GM12874 (cell line): ENCODE results near the gene TLR4.

ENCODE experiments used
- CTCF ChIP-seq: IDR thresholded peaks from 2 replicates; pipeline ENCODE4 v1.5.1; 2011; ENCODE audit warnings: low read depth, mild to moderate bottlenecking, control low read depth, low read length, moderate library complexity; ENCODE audit not compliant: insufficient read depth

TLR4 gene

GRCh38 chr9:117744369-117744768 lies 40.2 kb downstream of the TLR4 start:
- no peak for TF ChIP-seq CTCF

GRCh38 chr9:117744856-117745389 lies 40.7 kb downstream of the TLR4 start:
- TF ChIP-seq CTCF: no peak

- no peak for TF ChIP-seq CTCF
Observed at GRCh38 chr9:117745598-117745997, 41.4 kb downstream of the TLR4 start.

GRCh38 chr9:117746263-117746662 lies 42.1 kb downstream of the TLR4 start:
- no peak for TF ChIP-seq CTCF

GRCh38 chr9:117747386-117747970 lies 43.3 kb downstream of the TLR4 start:
- TF ChIP-seq CTCF: no peak

- TF ChIP-seq CTCF: no peak
Observed at GRCh38 chr9:117750401-117750800, 46.2 kb downstream of the TLR4 start.

- TF ChIP-seq CTCF: no peak
Observed at GRCh38 chr9:117752894-117753293, 48.7 kb downstream of the TLR4 start.
